Neural cell (in vitro differentiated cells): ENCODE data around the gene GLS.

Experiments
- EP300 ChIP-seq: fragments of 450-650 bp; conservative IDR thresholded peaks from 2 replicates; pipeline ENCODE4 v1.6.1; 2014; ENCODE audit warnings: antibody characterized with exemption, mild to moderate bottlenecking, moderate library complexity; ENCODE audit not compliant: poor library complexity, severe bottlenecking
- EZH2 ChIP-seq: fragments of 200-600, 300-800 bp; shearing (Covaris generic), sonication (generic); IDR thresholded peaks from 2 replicates; pipeline ENCODE4 v1.6.1; 2014; ENCODE audit warnings: antibody characterized with exemption, low read length, borderline replicate concordance, mild to moderate bottlenecking; ENCODE audit not compliant: insufficient read depth, poor library complexity, severe bottlenecking
- MXI1 ChIP-seq: fragments of 450-650 bp; conservative IDR thresholded peaks from 2 replicates; pipeline ENCODE4 v1.6.1; 2014; ENCODE audit warnings: antibody characterized with exemption, mild to moderate bottlenecking; ENCODE audit not compliant: poor library complexity, severe bottlenecking
- POLR2AphosphoS5 ChIP-seq: IDR thresholded peaks from 2 replicates; pipeline ENCODE4 v1.6.1; 2012
- RAD21 ChIP-seq: fragments of 450-650 bp; conservative IDR thresholded peaks from 2 replicates; pipeline ENCODE4 v1.6.1; 2014; ENCODE audit warnings: antibody characterized with exemption, mild to moderate bottlenecking, moderate library complexity
- TAF1 ChIP-seq: IDR thresholded peaks from 2 replicates; pipeline ENCODE4 v1.6.1; 2012; ENCODE audit warnings: low read depth
- TF ChIP-seq, protein P1 (sequence below): IDR thresholded peaks from 2 replicates; pipeline ENCODE4 v1.6.1; 2012; ENCODE audit warnings: borderline replicate concordance
- TF ChIP-seq, protein P2 (sequence below): fragments of 450-650 bp; IDR thresholded peaks from 2 replicates; pipeline ENCODE4 v1.5.1; 2014; ENCODE audit warnings: antibody characterized with exemption, mild to moderate bottlenecking, moderate library complexity; ENCODE audit not compliant: poor library complexity, severe bottlenecking

DNA sequence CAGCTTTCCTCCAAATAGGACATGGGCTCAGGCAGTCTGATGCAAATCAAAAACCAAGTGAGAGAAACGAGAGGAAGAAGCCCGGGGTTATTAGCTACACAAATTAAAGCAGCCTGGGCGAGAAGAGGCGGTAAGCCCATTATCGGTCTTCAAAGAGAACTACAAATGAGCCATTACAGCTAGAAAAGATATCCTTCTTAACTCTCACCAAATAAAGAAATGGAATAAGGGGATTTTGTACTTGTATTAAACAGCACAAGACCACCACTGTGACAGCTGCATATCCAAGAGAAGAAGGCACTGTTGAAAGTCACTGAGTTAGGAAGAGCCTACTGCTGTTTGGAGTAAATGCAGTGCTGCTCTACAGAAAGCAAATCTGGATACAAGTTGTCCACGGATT lies 100.7 kb downstream of the GLS start:
- TF ChIP-seq, protein P1, sequence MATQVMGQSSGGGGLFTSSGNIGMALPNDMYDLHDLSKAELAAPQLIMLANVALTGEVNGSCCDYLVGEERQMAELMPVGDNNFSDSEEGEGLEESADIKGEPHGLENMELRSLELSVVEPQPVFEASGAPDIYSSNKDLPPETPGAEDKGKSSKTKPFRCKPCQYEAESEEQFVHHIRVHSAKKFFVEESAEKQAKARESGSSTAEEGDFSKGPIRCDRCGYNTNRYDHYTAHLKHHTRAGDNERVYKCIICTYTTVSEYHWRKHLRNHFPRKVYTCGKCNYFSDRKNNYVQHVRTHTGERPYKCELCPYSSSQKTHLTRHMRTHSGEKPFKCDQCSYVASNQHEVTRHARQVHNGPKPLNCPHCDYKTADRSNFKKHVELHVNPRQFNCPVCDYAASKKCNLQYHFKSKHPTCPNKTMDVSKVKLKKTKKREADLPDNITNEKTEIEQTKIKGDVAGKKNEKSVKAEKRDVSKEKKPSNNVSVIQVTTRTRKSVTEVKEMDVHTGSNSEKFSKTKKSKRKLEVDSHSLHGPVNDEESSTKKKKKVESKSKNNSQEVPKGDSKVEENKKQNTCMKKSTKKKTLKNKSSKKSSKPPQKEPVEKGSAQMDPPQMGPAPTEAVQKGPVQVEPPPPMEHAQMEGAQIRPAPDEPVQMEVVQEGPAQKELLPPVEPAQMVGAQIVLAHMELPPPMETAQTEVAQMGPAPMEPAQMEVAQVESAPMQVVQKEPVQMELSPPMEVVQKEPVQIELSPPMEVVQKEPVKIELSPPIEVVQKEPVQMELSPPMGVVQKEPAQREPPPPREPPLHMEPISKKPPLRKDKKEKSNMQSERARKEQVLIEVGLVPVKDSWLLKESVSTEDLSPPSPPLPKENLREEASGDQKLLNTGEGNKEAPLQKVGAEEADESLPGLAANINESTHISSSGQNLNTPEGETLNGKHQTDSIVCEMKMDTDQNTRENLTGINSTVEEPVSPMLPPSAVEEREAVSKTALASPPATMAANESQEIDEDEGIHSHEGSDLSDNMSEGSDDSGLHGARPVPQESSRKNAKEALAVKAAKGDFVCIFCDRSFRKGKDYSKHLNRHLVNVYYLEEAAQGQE, result no peak
- TF ChIP-seq POLR2AphosphoS5 (no peak), EZH2 (no peak), EP300 (no peak), TAF1 (no peak), RAD21 (no peak), MXI1 (no peak)
- TF ChIP-seq, protein P2, sequence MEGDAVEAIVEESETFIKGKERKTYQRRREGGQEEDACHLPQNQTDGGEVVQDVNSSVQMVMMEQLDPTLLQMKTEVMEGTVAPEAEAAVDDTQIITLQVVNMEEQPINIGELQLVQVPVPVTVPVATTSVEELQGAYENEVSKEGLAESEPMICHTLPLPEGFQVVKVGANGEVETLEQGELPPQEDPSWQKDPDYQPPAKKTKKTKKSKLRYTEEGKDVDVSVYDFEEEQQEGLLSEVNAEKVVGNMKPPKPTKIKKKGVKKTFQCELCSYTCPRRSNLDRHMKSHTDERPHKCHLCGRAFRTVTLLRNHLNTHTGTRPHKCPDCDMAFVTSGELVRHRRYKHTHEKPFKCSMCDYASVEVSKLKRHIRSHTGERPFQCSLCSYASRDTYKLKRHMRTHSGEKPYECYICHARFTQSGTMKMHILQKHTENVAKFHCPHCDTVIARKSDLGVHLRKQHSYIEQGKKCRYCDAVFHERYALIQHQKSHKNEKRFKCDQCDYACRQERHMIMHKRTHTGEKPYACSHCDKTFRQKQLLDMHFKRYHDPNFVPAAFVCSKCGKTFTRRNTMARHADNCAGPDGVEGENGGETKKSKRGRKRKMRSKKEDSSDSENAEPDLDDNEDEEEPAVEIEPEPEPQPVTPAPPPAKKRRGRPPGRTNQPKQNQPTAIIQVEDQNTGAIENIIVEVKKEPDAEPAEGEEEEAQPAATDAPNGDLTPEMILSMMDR, result no peak
